Glomerular endothelial cell (primary cell): ENCODE data around the gene TAL2. TPM values are rescaled to one million over a fixed set of nuclear protein-coding genes. Genes with fewer than 3 reads are reported as not detected.

Experiments used
- DNase-seq: peaks from one replicate; pipeline ENCODE4 v3.0.0-alpha.2; 2011; ENCODE audit warnings: low read depth, low spot score; ENCODE audit errors: extremely low read depth
- total RNA-seq: library from RNA; depleted of rRNA; stranded (reverse); fragments of >200 nt; gene quantifications from 2 replicates; pipeline ENCODE4 v1.2.3, GENCODE V29; 2015

TAL2 gene
- not detected in 2 replicates for total RNA-seq

- no peak for DNase-seq
Measured at GRCh38 chr9:105662184-105663104, at the start of gene TAL2. Gene TAL2 (plus strand): TSS chr9:105662457. CDS start chr9:105662497, 40 bp downstream.

- no peak for DNase-seq
Measured at GRCh38 chr9:105621001-105621400, 41.3 kb upstream of the TAL2 start.

- no peak for DNase-seq
Measured at GRCh38 chr9:105625088-105625487, 37.2 kb upstream of the TAL2 start.

- DNase-seq: no peak
Measured at GRCh38 chr9:105632807-105633206, 29.4 kb upstream of the TAL2 start.

GRCh38 chr9:105633411-105633810 is 28.8 kb upstream of the TAL2 start:
- no peak for DNase-seq

GRCh38 chr9:105636331-105636730 is 25.9 kb upstream of the TAL2 start:
- no peak for DNase-seq

GRCh38 chr9:105637787-105638395 is 24.4 kb upstream of the TAL2 start:
- DNase-seq: no peak

GRCh38 chr9:105639936-105640335 is 22.3 kb upstream of the TAL2 start:
- DNase-seq: no peak

GRCh38 chr9:105643795-105644194 is 18.5 kb upstream of the TAL2 start:
- no peak for DNase-seq

GRCh38 chr9:105646879-105647594 is 15.2 kb upstream of the TAL2 start:
- no peak for DNase-seq

- peak; percentile 2 for DNase-seq
Measured at GRCh38 chr9:105647595-105648349, 14.5 kb upstream of the TAL2 start.

- no peak for DNase-seq
Measured at GRCh38 chr9:105651806-105652205, 10.5 kb upstream of the TAL2 start.

GRCh38 chr9:105656131-105656921 is 5.9 kb upstream of the TAL2 start:
- no peak for DNase-seq

GRCh38 chr9:105658351-105658750 is 3.9 kb upstream of the TAL2 start:
- DNase-seq: no peak

GRCh38 chr9:105661011-105661410 is 1.2 kb upstream of the TAL2 start:
- DNase-seq: no peak

- DNase-seq: no peak
Measured at GRCh38 chr9:105663914-105664313, 1.7 kb downstream of the TAL2 start.

- DNase-seq: no peak
Measured at GRCh38 chr9:105667867-105668266, 5.6 kb downstream of the TAL2 start.

- no peak for DNase-seq
Measured at GRCh38 chr9:105670315-105670714, 8.1 kb downstream of the TAL2 start.

- DNase-seq: no peak
Measured at GRCh38 chr9:105670775-105671174, 8.5 kb downstream of the TAL2 start.

- no peak for DNase-seq
Measured at GRCh38 chr9:105672711-105673234, 10.5 kb downstream of the TAL2 start.
